ENCODE measurements around the gene NCKAP1.

DNA sequence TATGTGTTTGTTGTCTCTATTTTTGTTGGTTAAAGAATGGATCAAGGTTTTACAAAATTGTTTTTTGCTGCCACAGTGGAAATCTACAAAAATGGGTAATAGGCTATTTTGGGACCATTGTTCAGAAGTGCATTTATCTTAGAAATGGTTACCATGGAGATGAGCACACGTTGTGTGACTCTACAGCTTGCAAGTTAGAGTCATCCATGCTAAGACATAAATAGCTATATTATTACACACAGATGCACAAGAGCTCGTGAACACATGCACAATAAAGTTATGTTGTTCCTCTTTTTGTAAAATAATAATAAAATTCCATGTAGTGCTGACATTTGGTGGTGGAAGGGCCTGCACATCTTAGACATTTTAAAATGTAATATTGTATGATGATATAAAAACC lies 24.8 kb upstream of the NCKAP1 start:
- TF ChIP-seq CTBP1 (IDR thresholded peaks at IDR 0.05; ENCODE audit: borderline replicate concordance) = no peak
- TF ChIP-seq BHLHE40 (IDR thresholded peaks at IDR 0.05; ENCODE audit: borderline replicate concordance) = no peak
- TF ChIP-seq ZNF384 (IDR thresholded peaks at IDR 0.05) = no peak
- no peak for TF ChIP-seq FOXM1 (IDR thresholded peaks at IDR 0.05; ENCODE audit: borderline replicate concordance)
- TF ChIP-seq, protein P1, sequence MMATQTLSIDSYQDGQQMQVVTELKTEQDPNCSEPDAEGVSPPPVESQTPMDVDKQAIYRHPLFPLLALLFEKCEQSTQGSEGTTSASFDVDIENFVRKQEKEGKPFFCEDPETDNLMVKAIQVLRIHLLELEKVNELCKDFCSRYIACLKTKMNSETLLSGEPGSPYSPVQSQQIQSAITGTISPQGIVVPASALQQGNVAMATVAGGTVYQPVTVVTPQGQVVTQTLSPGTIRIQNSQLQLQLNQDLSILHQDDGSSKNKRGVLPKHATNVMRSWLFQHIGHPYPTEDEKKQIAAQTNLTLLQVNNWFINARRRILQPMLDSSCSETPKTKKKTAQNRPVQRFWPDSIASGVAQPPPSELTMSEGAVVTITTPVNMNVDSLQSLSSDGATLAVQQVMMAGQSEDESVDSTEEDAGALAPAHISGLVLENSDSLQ (IDR thresholded peaks at IDR 0.05) = no peak
- TF ChIP-seq FOXK2 (IDR thresholded peaks at IDR 0.05) = no peak
- TF ChIP-seq SUZ12 (IDR thresholded peaks at IDR 0.05) = no peak
- TF ChIP-seq ARNT (IDR thresholded peaks at IDR 0.05) = no peak
